ENCODE measurements around the gene XXYLT1. TPM values are rescaled to one million over a fixed set of nuclear protein-coding genes. Genes with fewer than 3 reads are reported as not detected.
A peak's percentile ranks its signal among the peaks of the same experiment; 100 is the strongest.

The XXYLT1 gene
- polyA plus RNA-seq, 4 donors, result 28.9 to 35.7 (median 31.3) TPM

DNA sequence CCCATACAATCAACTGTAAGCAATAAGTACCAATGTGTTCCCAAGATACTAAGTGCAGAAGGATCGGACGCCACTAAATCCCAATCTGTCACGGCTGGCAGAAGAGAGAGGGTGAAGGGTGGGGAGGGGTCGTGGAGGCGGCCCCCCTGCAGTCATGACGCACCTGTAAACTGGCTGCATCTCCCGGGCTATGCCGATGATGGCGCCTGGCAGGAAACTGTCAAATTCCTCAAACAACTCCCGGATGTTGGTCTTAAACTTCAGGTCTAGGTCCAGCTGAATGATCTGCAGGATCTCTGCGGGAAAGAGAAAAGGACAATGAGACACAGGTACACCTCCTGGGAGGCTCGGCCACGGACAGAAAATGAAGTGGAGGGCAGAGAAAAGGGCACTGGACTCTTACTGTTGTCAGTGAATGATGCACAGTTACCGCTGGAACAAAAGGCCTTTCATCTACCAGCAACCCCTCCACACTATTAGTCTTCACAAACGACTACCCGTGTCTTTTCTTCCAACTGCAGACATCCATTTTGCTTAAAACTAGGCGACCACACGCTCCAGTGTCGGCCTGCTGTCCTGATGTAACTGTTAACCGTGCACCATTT is 114.6 kb downstream of the XXYLT1 start:
- DNase-seq (ENCODE audit: low read depth in 4 of 4, low spot score in 3 of 4), result no peak

DNA sequence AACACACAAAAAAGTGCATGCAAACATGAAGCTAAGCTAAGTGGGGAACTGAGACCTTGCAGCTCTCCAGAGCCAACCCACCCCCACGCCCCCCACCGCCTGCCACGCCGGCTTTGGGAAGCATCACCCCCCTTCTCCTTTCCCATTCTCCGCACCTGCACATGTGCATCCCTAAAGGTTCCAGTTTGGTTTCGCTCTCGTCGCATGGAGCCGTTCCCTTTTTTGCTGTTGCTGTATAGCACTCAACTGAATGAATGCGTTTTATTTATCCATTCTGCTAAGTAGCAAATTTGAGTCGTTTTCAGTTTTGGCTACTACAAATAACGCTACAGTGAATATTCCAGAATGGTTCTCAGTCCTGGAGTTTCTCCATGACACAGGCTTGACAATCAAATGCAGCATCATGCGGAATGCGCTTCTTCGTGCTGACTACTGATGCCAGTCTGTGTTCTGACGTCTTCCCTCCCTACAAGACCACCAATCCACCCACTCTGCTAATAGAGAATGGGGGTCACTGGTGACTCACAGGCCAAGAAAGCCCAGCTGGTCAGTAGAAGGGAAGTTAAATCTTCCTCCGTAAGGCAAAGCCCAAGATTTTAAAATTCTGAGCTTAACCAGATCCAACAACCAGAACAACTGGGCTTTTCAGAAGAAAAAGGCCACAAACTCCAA is 115.3 kb downstream of the XXYLT1 start:
- no peak for DNase-seq (ENCODE audit: low read depth in 4 of 4, low spot score in 3 of 4)

GRCh38 chr3:195154793-195155535 is 116.0 kb downstream of the XXYLT1 start:
- peak in 1 of 4 donors; percentile 61 for DNase-seq (ENCODE audit: low read depth in 4 of 4, low spot score in 3 of 4)

DNA sequence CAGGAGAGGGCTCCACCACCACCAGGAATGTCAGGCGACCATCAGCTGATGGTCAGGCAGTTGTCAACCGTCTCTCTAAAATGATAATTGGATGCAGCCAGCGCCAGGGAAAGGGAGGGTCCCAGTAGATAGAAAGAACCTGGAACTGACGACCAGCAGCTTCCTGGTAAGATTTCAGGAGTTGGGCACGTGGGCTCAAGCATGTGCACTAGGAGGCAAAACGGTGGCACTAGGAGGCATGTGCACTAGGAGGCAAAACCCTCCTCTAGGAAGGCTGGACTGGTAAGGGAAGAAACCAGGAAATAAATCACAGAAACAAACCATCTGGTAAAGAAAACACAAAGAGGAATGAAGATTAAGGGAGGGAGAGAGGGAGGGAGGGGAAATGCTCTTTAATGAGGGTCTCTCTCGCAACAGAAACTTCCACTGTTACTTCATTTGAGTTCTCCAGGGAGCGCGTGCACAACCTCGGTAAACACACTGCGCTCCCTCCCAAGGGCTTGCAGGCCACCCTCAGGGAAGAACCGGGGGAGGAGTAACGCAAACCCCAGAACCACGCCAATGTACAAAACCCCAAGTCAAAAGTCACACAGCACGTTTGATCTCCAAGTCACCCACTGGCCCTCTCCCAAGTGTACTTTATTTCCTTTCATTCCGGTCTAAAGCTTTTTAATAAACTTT is 116.7 kb downstream of the XXYLT1 start:
- peak in 1 of 4 donors; percentile 36 for DNase-seq (ENCODE audit: low read depth in 4 of 4, low spot score in 3 of 4)

- DNase-seq (ENCODE audit: low read depth in 4 of 4, low spot score in 3 of 4), result no peak
Observed at GRCh38 chr3:195153653-195154052, 117.3 kb downstream of the XXYLT1 start.

DNA sequence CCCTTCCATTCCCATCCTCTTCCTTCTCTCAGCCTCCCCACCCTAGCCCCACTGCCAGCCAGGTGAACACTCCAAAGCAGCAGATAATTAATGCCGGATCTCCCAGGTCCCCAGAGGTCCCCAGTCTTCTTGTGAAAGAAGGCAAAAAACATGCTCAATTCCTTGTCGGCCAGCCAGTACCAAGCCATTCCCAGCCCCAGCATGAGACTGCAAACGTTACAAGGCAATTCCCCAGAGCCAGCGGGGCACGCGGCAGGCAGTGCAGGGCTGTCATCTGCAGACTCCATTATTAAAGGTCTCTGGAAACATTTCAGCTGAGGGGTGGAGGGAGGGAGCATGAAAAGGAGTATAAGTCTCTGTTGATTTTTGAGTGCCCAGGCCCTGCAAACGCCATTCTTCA is 117.8 kb downstream of the XXYLT1 start:
- no peak for DNase-seq (ENCODE audit: low read depth in 4 of 4, low spot score in 3 of 4)

- DNase-seq (ENCODE audit: low read depth in 4 of 4, low spot score in 3 of 4), result no peak
Observed at GRCh38 chr3:195151866-195152541, 119.0 kb downstream of the XXYLT1 start.

DNA sequence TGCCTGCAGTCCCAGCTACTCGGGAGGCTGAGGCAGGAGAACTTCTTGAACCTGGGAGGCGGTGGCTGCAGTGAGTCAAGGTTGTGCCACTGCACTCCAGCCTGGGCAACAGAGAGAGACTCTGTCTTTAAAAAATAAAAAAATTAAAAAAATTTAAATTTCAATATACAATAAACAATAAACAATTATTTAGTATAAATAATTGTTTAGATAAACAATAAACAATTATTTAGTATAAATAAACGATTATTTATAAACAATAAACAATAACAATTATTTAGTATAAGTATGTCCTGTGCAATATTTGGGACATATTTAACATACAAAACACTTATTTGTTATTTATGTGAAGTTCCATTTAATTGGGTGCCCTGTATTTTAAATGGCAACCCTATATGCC is 119.6 kb downstream of the XXYLT1 start:
- no peak for DNase-seq (ENCODE audit: low read depth in 4 of 4, low spot score in 3 of 4)

GRCh38 chr3:195150181-195151118 is 120.5 kb downstream of the XXYLT1 start:
- no peak for DNase-seq (ENCODE audit: low read depth in 4 of 4, low spot score in 3 of 4)

GRCh38 chr3:195149292-195150030 is 121.5 kb downstream of the XXYLT1 start:
- DNase-seq (ENCODE audit: low read depth in 4 of 4, low spot score in 3 of 4), result no peak

- no peak for DNase-seq (ENCODE audit: low read depth in 4 of 4, low spot score in 3 of 4)
Observed at GRCh38 chr3:195148549-195148948, 122.4 kb downstream of the XXYLT1 start.

DNA sequence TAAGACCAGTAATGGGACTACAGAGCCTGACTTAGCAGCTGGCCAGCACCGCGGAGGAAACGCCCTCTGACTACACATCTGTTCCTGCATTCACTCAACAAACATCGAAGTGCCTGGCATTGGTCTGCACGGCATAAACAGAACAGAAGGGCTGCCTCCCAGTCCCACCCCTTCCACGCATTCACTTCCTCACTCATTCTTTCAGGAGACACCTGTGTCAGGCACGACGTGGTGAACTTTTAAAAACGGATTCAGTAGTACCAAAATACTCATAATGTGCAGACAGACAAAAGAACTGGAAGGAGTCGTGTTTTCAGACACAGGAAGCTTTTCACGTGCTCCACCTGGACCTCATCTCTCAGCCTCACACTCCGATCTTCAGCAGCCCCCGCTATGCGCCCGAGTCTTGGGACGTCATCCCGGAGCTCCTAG is 123.3 kb downstream of the XXYLT1 start:
- DNase-seq (ENCODE audit: low read depth in 4 of 4, low spot score in 3 of 4), result no peak

GRCh38 chr3:195146131-195146530 is 124.8 kb downstream of the XXYLT1 start:
- no peak for DNase-seq (ENCODE audit: low read depth in 4 of 4, low spot score in 3 of 4)

DNA sequence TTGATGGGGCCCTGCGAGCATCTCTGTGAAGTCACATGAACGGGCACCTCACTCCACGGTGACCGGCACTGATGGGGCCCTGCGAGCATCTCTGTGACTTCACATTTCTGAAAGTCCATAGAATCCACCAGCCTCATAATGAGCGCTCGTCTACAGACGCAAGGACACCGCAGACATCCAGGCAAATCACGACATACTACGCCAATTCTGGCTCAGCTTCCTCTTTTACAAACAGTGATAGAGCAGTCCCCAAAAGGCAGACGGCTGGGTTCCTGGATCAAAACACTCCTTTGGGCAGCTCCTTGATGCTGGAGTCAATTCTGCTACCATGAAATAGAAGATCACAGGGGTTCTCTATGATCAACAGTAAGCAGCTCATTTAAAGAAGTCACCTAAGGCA is 125.4 kb downstream of the XXYLT1 start:
- no peak for DNase-seq (ENCODE audit: low read depth in 4 of 4, low spot score in 3 of 4)

- no peak for DNase-seq (ENCODE audit: low read depth in 4 of 4, low spot score in 3 of 4)
Observed at GRCh38 chr3:195143221-195143620, 127.7 kb downstream of the XXYLT1 start.

- no peak for DNase-seq (ENCODE audit: low read depth in 4 of 4, low spot score in 3 of 4)
Observed at GRCh38 chr3:195142519-195142918, 128.4 kb downstream of the XXYLT1 start.

DNA sequence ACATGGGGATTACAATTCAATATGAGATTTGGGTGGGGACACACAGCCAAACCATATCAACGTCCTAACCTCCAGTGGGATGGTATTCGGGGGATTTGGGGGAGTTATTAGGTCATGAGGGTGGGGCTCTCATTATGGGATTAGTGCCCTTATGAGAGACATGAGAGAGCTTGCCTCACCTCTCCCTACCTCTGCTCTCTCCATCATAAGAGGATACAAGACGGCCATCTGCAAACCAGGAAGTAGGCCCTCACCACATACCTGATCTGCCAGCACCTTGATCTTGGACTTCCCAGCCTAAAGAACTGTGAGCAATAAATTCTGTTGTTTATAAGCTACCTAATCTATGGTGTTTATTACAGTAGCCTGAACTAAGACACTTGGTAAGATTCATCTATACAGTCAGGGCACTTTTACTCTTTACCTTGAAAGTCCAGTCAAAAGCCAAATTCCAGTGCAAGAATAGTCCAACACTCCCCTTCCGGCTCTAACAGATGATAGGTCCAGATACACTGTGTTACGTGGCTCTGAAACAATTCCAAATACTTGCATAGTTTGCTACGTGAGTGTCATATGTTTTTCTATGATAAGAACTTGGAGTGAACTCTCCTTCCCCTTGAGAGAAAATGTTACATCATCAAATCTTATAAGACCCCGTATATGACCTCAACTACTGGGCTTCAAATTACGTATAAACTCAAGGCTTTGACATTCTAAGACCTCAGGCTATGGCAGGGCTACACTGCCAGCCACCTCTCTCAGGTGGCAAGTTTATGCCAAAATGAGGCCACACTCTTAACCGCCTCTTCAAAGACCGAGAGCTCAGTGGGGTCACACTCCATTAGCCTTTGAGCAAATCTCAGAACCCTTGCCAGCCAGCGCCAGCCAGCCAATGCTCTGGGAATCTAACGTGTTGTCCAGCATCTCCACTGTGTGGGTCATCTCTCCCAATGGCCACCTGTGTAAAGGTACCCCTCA is 129.9 kb downstream of the XXYLT1 start:
- DNase-seq (ENCODE audit: low read depth in 4 of 4, low spot score in 3 of 4), result no peak

- DNase-seq (ENCODE audit: low read depth in 4 of 4, low spot score in 3 of 4), result no peak
Observed at GRCh38 chr3:195140410-195140809, 130.5 kb downstream of the XXYLT1 start.
